Breast epithelium (tissue), 4 donors: ENCODE measurements around the gene ANO7. TPM values are rescaled to one million over a fixed set of nuclear protein-coding genes. Genes with fewer than 3 reads are reported as not detected.

Experiments
- DNase-seq, 2 donors: peaks; one replicate each; pipeline ENCODE4 v3.0.0-alpha.2; 2019; ENCODE audit warnings: low spot score in 2 of 2
- H3K27ac ChIP-seq, 2 donors: fragments of 200-600 bp; sonication (generic) in 1 of 2; one replicate each; pipeline ENCODE4 v1.5.1; 2016 to 2019; ENCODE audit warnings: mild to moderate bottlenecking in 1 of 2
- H3K27me3 ChIP-seq, 2 donors: fragments of 200-600 bp; sonication (generic) in 1 of 2; one replicate each; pipeline versions ENCODE4 v1.5.1 to v1.6.0; 2017 to 2019; ENCODE audit warnings: control low read depth in 1 of 2, mild to moderate bottlenecking in 1 of 2
- H3K36me3 ChIP-seq: fragments of 200-600 bp; one replicate; pipeline ENCODE4 v1.5.1; 2019
- H3K4me1 ChIP-seq, 2 donors: fragments of 200-600 bp; sonication (generic); one replicate each; pipeline ENCODE4 v1.5.1; 2016 to 2019; ENCODE audit warnings: control low read depth in 1 of 2
- H3K4me3 ChIP-seq, 3 donors: fragments of 200-600 bp; sonication (generic); 1 replicate in 2 of 3; 2 replicates in 1 of 3; pipeline ENCODE4 v1.5.1; 2016 to 2019; ENCODE audit warnings: mild to moderate bottlenecking in 3 of 3, moderate library complexity in 2 of 3
- H3K9me3 ChIP-seq, 2 donors: fragments of 200-600 bp; sonication (generic) in 1 of 2; one replicate each; pipeline ENCODE4 v1.5.1; 2016 to 2019; ENCODE audit warnings: control low read depth in 1 of 2
- CTCF ChIP-seq, 3 donors: fragments of 450-650 bp; IDR thresholded peaks; one replicate each; pipeline ENCODE4 v1.5.1; 2016 to 2017; ENCODE audit warnings: antibody characterized with exemption in 3 of 3, mild to moderate bottlenecking in 3 of 3, moderate library complexity in 3 of 3
- POLR2A ChIP-seq: fragments of 450-650 bp; IDR thresholded peaks from one replicate; pipeline ENCODE4 v1.6.1; 2016; ENCODE audit warnings: antibody characterized with exemption, mild to moderate bottlenecking, moderate library complexity
- POLR2AphosphoS5 ChIP-seq, 3 donors: sonication (generic); formaldehyde crosslinking; IDR thresholded peaks; one replicate each; pipeline ENCODE4 v1.6.1; 2017; ENCODE audit warnings: antibody characterized with exemption in 3 of 3
- intact Hi-C: fragments of 100-400 bp; cut with DNase I; formaldehyde crosslinking; loops from one replicate; pipeline ENCODE4 v1.15.1; 2023; ENCODE audit warnings: low total_unique reads
- total RNA-seq, 3 donors: library from RNA; depleted of rRNA; stranded (reverse); fragments of >200 nt; gene quantifications; one replicate each; pipeline ENCODE4 v1.1.0, GENCODE V29; 2016

ANO7 gene
- total RNA-seq, 3 donors from 2014 or later = 0.98 to 1.6 TPM; not detected in 1

GRCh38 chr2:241214766-241215165 lies 26.3 kb downstream of the ANO7 start:
- H3K9me3 ChIP-seq = no peaks in the 10 kb centered on the region
- TF ChIP-seq POLR2AphosphoS5 (IDR thresholded peaks at IDR 0.05) (no peak), CTCF (IDR thresholded peaks at IDR 0.05) (no peak), POLR2A (no peak)
- no peak for DNase-seq
- no peaks in the 10 kb centered on the region for H3K27me3 ChIP-seq
- H3K4me3 ChIP-seq = no peak overlapping the region
- no peaks in the 10 kb centered on the region for H3K36me3 ChIP-seq
- intact Hi-C loops = no loop called here
- H3K27ac ChIP-seq = no peak overlapping the region
- H3K4me1 ChIP-seq = peaks cover 0 to 6% of the 10 kb centered on the region in 2 donors

- no peak for DNase-seq
- TF ChIP-seq CTCF (IDR thresholded peaks at IDR 0.05) (no peak), POLR2A (no peak), POLR2AphosphoS5 (IDR thresholded peaks at IDR 0.05) (no peak)
- no peaks in the 10 kb centered on the region for H3K9me3 ChIP-seq
- intact Hi-C loops = no loop called here
- H3K4me1 ChIP-seq = peaks cover 0 to 6% of the 10 kb centered on the region in 2 donors
- H3K27me3 ChIP-seq = no peaks in the 10 kb centered on the region
- H3K36me3 ChIP-seq = no peaks in the 10 kb centered on the region
- H3K27ac ChIP-seq = no peak overlapping the region
- H3K4me3 ChIP-seq = no peak overlapping the region
Measured at GRCh38 chr2:241215421-241215820, 26.9 kb downstream of the ANO7 start.

- no peaks in the 10 kb centered on the region for H3K9me3 ChIP-seq
- no peak overlapping the region for H3K27ac ChIP-seq
- no peaks in the 10 kb centered on the region for H3K36me3 ChIP-seq
- no peaks in the 10 kb centered on the region for H3K27me3 ChIP-seq
- H3K4me1 ChIP-seq = peaks cover 0 to 6% of the 10 kb centered on the region in 2 donors
- no peak overlapping the region for H3K4me3 ChIP-seq
- DNase-seq = no peak
- TF ChIP-seq POLR2AphosphoS5 (IDR thresholded peaks at IDR 0.05) = no peak
- intact Hi-C loops = no loop called here
Measured at GRCh38 chr2:241216211-241216761, 27.8 kb downstream of the ANO7 start.

- no peaks in the 10 kb centered on the region for H3K27me3 ChIP-seq
- H3K9me3 ChIP-seq = no peaks in the 10 kb centered on the region
- peak; percentile 67 to 69 for DNase-seq
- intact Hi-C loops = no loop called here
- no peaks in the 10 kb centered on the region for H3K36me3 ChIP-seq
- H3K4me3 ChIP-seq = peak overlapping the region; percentile 32 to 68 (median 57)
- TF ChIP-seq CTCF (IDR thresholded peaks at IDR 0.05) = peak in 2 of 3 donors; percentile 19 to 21
- TF ChIP-seq POLR2AphosphoS5 (IDR thresholded peaks at IDR 0.05) = peak in 2 of 3 donors; percentile 29 to 41
- no peak for TF ChIP-seq POLR2A
- H3K27ac ChIP-seq = peak overlapping the region; percentile 88 to 90
- peaks cover 0 to 6% of the 10 kb centered on the region in 2 donors for H3K4me1 ChIP-seq
Measured at GRCh38 chr2:241217320-241218031, 29.0 kb downstream of the ANO7 start.

- Histone ChIP-seq H3K27me3 (no peaks in the 10 kb centered on the region), H3K36me3 (no peaks in the 10 kb centered on the region), H3K9me3 (no peaks in the 10 kb centered on the region), H3K4me1 (peaks cover 0 to 6% of the 10 kb centered on the region in 2 donors), H3K27ac (peak overlapping the region; percentile 71 to 87), H3K4me3 (peak overlapping the region; percentile 49 to 88 (median 73))
- no peak for TF ChIP-seq POLR2AphosphoS5 (IDR thresholded peaks at IDR 0.05)
- no peak for TF ChIP-seq POLR2A
- peak in 1 of 3 donors; percentile 12 for TF ChIP-seq CTCF (IDR thresholded peaks at IDR 0.05)
- peak in 1 of 2 donors; percentile 33 for DNase-seq
- intact Hi-C loops = no loop called here
Measured at GRCh38 chr2:241218131-241219029, 29.9 kb downstream of the ANO7 start.
